Stomach smooth muscle (tissue), 2 donors: ENCODE measurements around the gene GASK1B.

Experiments used
- H3K27ac ChIP-seq: one replicate; pipeline ENCODE4 v1.7.0; 2013; ENCODE audit warnings: mild to moderate bottlenecking, low read length, inconsistent platforms
- H3K27me3 ChIP-seq, 2 donors: one replicate each; pipeline ENCODE4 v1.7.0; 2013; ENCODE audit warnings: low read length in 2 of 2; ENCODE audit not compliant: insufficient read depth in 2 of 2, control insufficient read depth in 1 of 2
- H3K36me3 ChIP-seq, 2 donors: one replicate each; pipeline ENCODE4 v1.7.0; 2013; ENCODE audit warnings: low read length in 2 of 2; ENCODE audit not compliant: control insufficient read depth in 2 of 2, insufficient read depth in 2 of 2
- H3K4me1 ChIP-seq: one replicate; pipeline ENCODE4 v1.7.0; 2013; ENCODE audit warnings: low read length; ENCODE audit not compliant: control insufficient read depth, insufficient read depth
- H3K4me3 ChIP-seq, 2 donors: one replicate each; pipeline ENCODE4 v1.7.0; 2013; ENCODE audit warnings: low read length in 2 of 2
- H3K9ac ChIP-seq, 2 donors: one replicate each; pipeline ENCODE4 v1.7.0; 2013; ENCODE audit warnings: low read length in 2 of 2, mild to moderate bottlenecking in 1 of 2
- H3K9me3 ChIP-seq, 2 donors: one replicate each; pipeline ENCODE4 v1.7.0; 2013; ENCODE audit warnings: low read length in 2 of 2; ENCODE audit not compliant: control insufficient read depth in 2 of 2
- donor health status: healthy.
- donor health status: Pancreatic carcinoma.

Gene GASK1B

GRCh38 chr4:158172261-158173258, at the start of gene GASK1B:
Gene GASK1B (minus strand): TSS chr4:158173025. CDS start chr4:158171375, 1,650 bp downstream.
- Histone ChIP-seq H3K36me3 (no peaks in the 10 kb centered on the region), H3K27ac (peak within 1 kb of the TSS; percentile 66), H3K4me3 (peak within 1 kb of the TSS; percentile 73 to 76), H3K27me3 (no peaks in the 10 kb centered on the region), H3K9me3 (no peaks in the 10 kb centered on the region), H3K9ac (peak within 1 kb of the TSS; percentile 66 to 73), H3K4me1 (peaks cover 20% of the 10 kb centered on the region)

GRCh38 chr4:158219623-158220022, 46.8 kb upstream of the GASK1B start:
- no peak overlapping the region for H3K27ac ChIP-seq
- no peaks in the 10 kb centered on the region for H3K27me3 ChIP-seq
- no peak overlapping the region for H3K9ac ChIP-seq
- no peaks in the 10 kb centered on the region for H3K9me3 ChIP-seq
- H3K36me3 ChIP-seq = no peaks in the 10 kb centered on the region
- no peaks in the 10 kb centered on the region for H3K4me1 ChIP-seq
- no peak overlapping the region for H3K4me3 ChIP-seq

- Histone ChIP-seq H3K36me3 (no peaks in the 10 kb centered on the region), H3K27me3 (no peaks in the 10 kb centered on the region), H3K4me3 (peak overlapping the region in 1 of 2 donors; percentile 17), H3K9me3 (no peaks in the 10 kb centered on the region), H3K27ac (no peak overlapping the region), H3K9ac (no peak overlapping the region), H3K4me1 (no peaks in the 10 kb centered on the region)
Observed at GRCh38 chr4:158217763-158218162, 44.9 kb upstream of the GASK1B start.

GRCh38 chr4:158214856-158215255, 42.0 kb upstream of the GASK1B start:
- H3K9me3 ChIP-seq = no peaks in the 10 kb centered on the region

GRCh38 chr4:158213466-158213865, 40.6 kb upstream of the GASK1B start:
- Histone ChIP-seq H3K4me3 (no peak overlapping the region), H3K4me1 (peaks cover 5% of the 10 kb centered on the region), H3K36me3 (no peaks in the 10 kb centered on the region), H3K27ac (no peak overlapping the region), H3K27me3 (no peaks in the 10 kb centered on the region), H3K9me3 (no peaks in the 10 kb centered on the region), H3K9ac (no peak overlapping the region)

More at GRCh38 chr4:158214856-158215255, 42.0 kb upstream of the GASK1B start:
- Histone ChIP-seq H3K36me3 (no peaks in the 10 kb centered on the region), H3K27me3 (no peaks in the 10 kb centered on the region), H3K4me3 (no peak overlapping the region), H3K9ac (no peak overlapping the region), H3K4me1 (peaks cover 5% of the 10 kb centered on the region), H3K27ac (no peak overlapping the region)

GRCh38 chr4:158211222-158211621, 38.4 kb upstream of the GASK1B start:
- H3K4me3 ChIP-seq = peak overlapping the region in 1 of 2 donors; percentile 44
- no peaks in the 10 kb centered on the region for H3K27me3 ChIP-seq
- H3K9me3 ChIP-seq = no peaks in the 10 kb centered on the region
- H3K4me1 ChIP-seq = peaks cover 5% of the 10 kb centered on the region
- H3K9ac ChIP-seq = no peak overlapping the region
- no peak overlapping the region for H3K27ac ChIP-seq
- no peaks in the 10 kb centered on the region for H3K36me3 ChIP-seq

- H3K4me3 ChIP-seq = peak within 1 kb of the TSS; percentile 66 to 74
- H3K27ac ChIP-seq = peak within 1 kb of the TSS; percentile 82
- H3K9me3 ChIP-seq = no peaks in the 10 kb centered on the region
- no peaks in the 10 kb centered on the region for H3K27me3 ChIP-seq
- peaks cover 5% of the 10 kb centered on the region for H3K4me1 ChIP-seq
- H3K9ac ChIP-seq = peak within 1 kb of the TSS; percentile 60 to 61
- no peaks in the 10 kb centered on the region for H3K36me3 ChIP-seq
Observed at GRCh38 chr4:158209825-158210807, 37.3 kb upstream of the GASK1B start, which contains the start of gene TMEM144. Gene TMEM144 (plus strand): TSS chr4:158210486. CDS start chr4:158212668, 2,182 bp downstream.

GRCh38 chr4:158208963-158209640, 36.3 kb upstream of the GASK1B start:
- Histone ChIP-seq H3K4me1 (peaks cover 5% of the 10 kb centered on the region), H3K9ac (no peak overlapping the region), H3K9me3 (no peaks in the 10 kb centered on the region), H3K4me3 (no peak overlapping the region), H3K36me3 (no peaks in the 10 kb centered on the region), H3K27me3 (no peaks in the 10 kb centered on the region), H3K27ac (no peak overlapping the region)

- Histone ChIP-seq H3K27me3 (no peaks in the 10 kb centered on the region), H3K9ac (no peak overlapping the region), H3K27ac (no peak overlapping the region)
Observed at GRCh38 chr4:158203929-158204328, 31.1 kb upstream of the GASK1B start.

GRCh38 chr4:158203436-158203835, 30.6 kb upstream of the GASK1B start:
- Histone ChIP-seq H3K27ac (no peak overlapping the region), H3K36me3 (no peaks in the 10 kb centered on the region)

More at GRCh38 chr4:158203929-158204328, 31.1 kb upstream of the GASK1B start:
- no peaks in the 10 kb centered on the region for H3K36me3 ChIP-seq
- no peak overlapping the region for H3K4me3 ChIP-seq
- H3K4me1 ChIP-seq = no peaks in the 10 kb centered on the region
- H3K9me3 ChIP-seq = no peaks in the 10 kb centered on the region

More at GRCh38 chr4:158203436-158203835, 30.6 kb upstream of the GASK1B start:
- no peaks in the 10 kb centered on the region for H3K9me3 ChIP-seq
- no peaks in the 10 kb centered on the region for H3K27me3 ChIP-seq
- no peaks in the 10 kb centered on the region for H3K4me1 ChIP-seq
- no peak overlapping the region for H3K9ac ChIP-seq
- no peak overlapping the region for H3K4me3 ChIP-seq
